KMS-11 (cell line): Measurements from ENCODE around the gene IQCF2.

Experiments used
- H2AFZ ChIP-seq: fragments of 200-600 bp; sonication (generic); 2 replicates; pipeline ENCODE4 v1.6.1; 2016; ENCODE audit warnings: antibody characterized with exemption, mixed run types, low read depth
- H3K27ac ChIP-seq: fragments of 200-600 bp; sonication (generic); 2 replicates; pipeline ENCODE4 v1.6.1; 2016; ENCODE audit warnings: mild to moderate bottlenecking, mixed run types
- H3K27me3 ChIP-seq: fragments of 200-600 bp; sonication (generic); 2 replicates; pipeline ENCODE4 v1.6.1; 2017; ENCODE audit warnings: mild to moderate bottlenecking, low read depth, mixed run types, moderate library complexity; ENCODE audit not compliant: insufficient read depth
- H3K36me3 ChIP-seq: fragments of 200-600 bp; sonication (generic); 2 replicates; pipeline ENCODE4 v1.6.1; 2017; ENCODE audit warnings: mild to moderate bottlenecking, mixed run types; ENCODE audit not compliant: insufficient read depth
- H3K4me1 ChIP-seq: fragments of 200-600 bp; sonication (generic); 2 replicates; pipeline ENCODE4 v1.6.1; 2016; ENCODE audit warnings: mild to moderate bottlenecking, low read depth, mixed run types; ENCODE audit not compliant: poor library complexity, severe bottlenecking
- H3K4me2 ChIP-seq: fragments of 200-600 bp; sonication (generic); 2 replicates; pipeline ENCODE4 v1.7.0; 2016; ENCODE audit warnings: mild to moderate bottlenecking, mixed run types
- H3K4me3 ChIP-seq: fragments of 200-600 bp; sonication (generic); IDR thresholded peaks from 2 replicates; pipeline ENCODE4 v1.6.1; 2017; ENCODE audit warnings: low read depth, low read length, mixed read lengths; ENCODE audit not compliant: insufficient read depth
- H3K79me2 ChIP-seq: fragments of 200-600 bp; sonication (generic); 2 replicates; pipeline ENCODE4 v1.6.1; 2016; ENCODE audit warnings: low read depth, mixed run types; ENCODE audit not compliant: insufficient read depth
- H3K9ac ChIP-seq: fragments of 200-600 bp; sonication (generic); 2 replicates; pipeline ENCODE4 v1.6.1; 2016; ENCODE audit warnings: mild to moderate bottlenecking, mixed run types
- H4K20me1 ChIP-seq: fragments of 200-600 bp; sonication (generic); 2 replicates; pipeline ENCODE4 v1.6.1; 2016; ENCODE audit warnings: mild to moderate bottlenecking, mixed run types; ENCODE audit not compliant: insufficient read depth
- CTCF ChIP-seq: fragments of 200-600 bp; sonication (generic); conservative IDR thresholded peaks from 2 replicates; pipeline ENCODE4 v1.6.1; 2017; ENCODE audit warnings: low read depth, mild to moderate bottlenecking, antibody characterized with exemption, low read length, moderate library complexity, mixed read lengths

Gene IQCF2

GRCh38 chr3:51904034-51904823 is 42.8 kb downstream of the IQCF2 start:
- H3K4me3 ChIP-seq = no peak overlapping the region
- no peak overlapping the region for H2AFZ ChIP-seq
- no peak overlapping the region for H3K4me2 ChIP-seq
- no peak overlapping the region for H3K27ac ChIP-seq
- TF ChIP-seq CTCF = no peak
- H3K79me2 ChIP-seq = no peaks in the 10 kb centered on the region
- no peak overlapping the region for H3K9ac ChIP-seq
- no peaks in the 10 kb centered on the region for H3K4me1 ChIP-seq
- no peaks in the 10 kb centered on the region for H4K20me1 ChIP-seq
- no peaks in the 10 kb centered on the region for H3K27me3 ChIP-seq
- H3K36me3 ChIP-seq = no peaks in the 10 kb centered on the region

GRCh38 chr3:51908026-51908425 is 46.6 kb downstream of the IQCF2 start:
- Histone ChIP-seq H3K27ac (no peak overlapping the region), H3K4me3 (no peak overlapping the region), H3K4me1 (no peaks in the 10 kb centered on the region), H3K79me2 (no peaks in the 10 kb centered on the region), H3K27me3 (no peaks in the 10 kb centered on the region), H3K9ac (no peak overlapping the region), H3K36me3 (no peaks in the 10 kb centered on the region), H4K20me1 (no peaks in the 10 kb centered on the region), H2AFZ (no peak overlapping the region), H3K4me2 (no peak overlapping the region)
- no peak for TF ChIP-seq CTCF
